ENCODE results near the gene MOGAT1. TPM values are rescaled to one million over a fixed set of nuclear protein-coding genes. Genes with fewer than 3 reads are reported as not detected.
"Not testable (repeated sequence)": the region's sequence is repeated elsewhere in the genome, so short reads cannot be mapped to it uniquely, and the experiment has no call there.

Gene MOGAT1
- total RNA-seq, 1 experiment from 2014 or later, result 0.22 TPM

DNA sequence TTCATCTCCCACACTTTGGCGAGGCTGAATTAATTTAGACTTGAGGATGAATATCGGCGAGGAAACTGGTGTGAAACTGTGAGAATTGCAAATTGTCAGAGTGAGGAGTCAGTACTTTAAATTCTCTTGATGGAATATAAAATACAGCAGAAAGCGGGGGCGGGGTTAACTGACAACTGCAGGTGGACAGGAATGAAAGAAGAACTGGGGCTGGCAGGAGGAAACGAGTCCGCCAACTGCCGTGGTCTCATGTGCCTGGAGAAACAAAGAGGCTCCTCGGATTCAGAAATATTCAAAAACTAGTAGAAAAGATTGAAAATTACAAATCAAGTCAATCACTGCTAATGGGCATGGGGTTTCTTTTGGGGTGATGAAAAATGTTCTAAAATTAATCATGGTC is 44.3 kb downstream of the MOGAT1 start:
- Histone ChIP-seq H3K9me2 (ENCODE audit: insufficient read depth) (no peaks in the 10 kb centered on the region), H4K20me1 (ENCODE audit: insufficient read depth) (no peaks in the 10 kb centered on the region), H3K9me3 (ENCODE audit: control insufficient read depth in 1 of 2, insufficient read depth in 1 of 2, low read depth in 1 of 2, low read length in 2 of 2) (no peaks in the 10 kb centered on the region), H2AFZ (ENCODE audit: low read depth, low read length, poor library complexity, severe bottlenecking) (no peak overlapping the region), H3K79me2 (ENCODE audit: insufficient read depth, low read length) (no peaks in the 10 kb centered on the region), H3K9ac (ENCODE audit: low read length) (no peak overlapping the region), H3K4me3 (replicated peaks in 1 of 2; ENCODE audit: low read depth in 1 of 2, low read length in 2 of 2) (no peak overlapping the region), H3K4me2 (ENCODE audit: low read length) (no peak overlapping the region), H3K27me3 (ENCODE audit: insufficient read depth, low read length) (no peaks in the 10 kb centered on the region), H3K36me3 (ENCODE audit: control insufficient read depth in 1 of 2, insufficient read depth in 2 of 2, low read length in 2 of 2) (no peaks in the 10 kb centered on the region), H3K4me1 (ENCODE audit: control insufficient read depth in 1 of 2, insufficient read depth in 2 of 2, low read length in 2 of 2) (no peaks in the 10 kb centered on the region), H3K27ac (ENCODE audit: low read depth, low read length) (no peak overlapping the region)
- ChIA-PET RAD21 (ENCODE audit: low non-redundant PET in 1 of 2, low total read pairs in 2 of 2, uncharacterized antibody in 2 of 2, unreplicated experiment in 2 of 2) (no interaction called here), POLR2A (no interaction called here), CTCF (no interaction called here)
- intact Hi-C loops (cut with micrococcal nuclease), result no loop called here
- ATAC-seq (no peak), DNase-seq (ENCODE audit: low read depth, low spot score) (no peak)
- BruUV-seq (replicated peaks), result no TSS peak
- TF ChIP-seq FOSL1 (IDR thresholded peaks at IDR 0.05; ENCODE audit: low read depth) (no peak), YY1 (IDR thresholded peaks at IDR 0.05; ENCODE audit: extremely low read depth, insufficient replicate concordance, low read depth, low read length) (no peak), TCF7L2 (IDR thresholded peaks at IDR 0.05; ENCODE audit: borderline replicate concordance, extremely low read depth, insufficient read depth, insufficient read length) (no peak), SRF (IDR thresholded peaks at IDR 0.05; ENCODE audit: low read depth) (no peak), CEBPB (IDR thresholded peaks at IDR 0.05; ENCODE audit: low read depth) (no peak), POLR2A (IDR thresholded peaks at IDR 0.05; ENCODE audit: borderline replicate concordance, extremely low read depth, insufficient read depth, insufficient read length) (no peak), RAD21 (IDR thresholded peaks at IDR 0.05; ENCODE audit: low read depth) (no peak), ZFX (IDR thresholded peaks at IDR 0.05) (no peak)
- TF ChIP-seq, protein P1, sequence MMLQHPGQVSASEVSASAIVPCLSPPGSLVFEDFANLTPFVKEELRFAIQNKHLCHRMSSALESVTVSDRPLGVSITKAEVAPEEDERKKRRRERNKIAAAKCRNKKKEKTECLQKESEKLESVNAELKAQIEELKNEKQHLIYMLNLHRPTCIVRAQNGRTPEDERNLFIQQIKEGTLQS (IDR thresholded peaks at IDR 0.05), result no peak
- TF ChIP-seq, protein P2, sequence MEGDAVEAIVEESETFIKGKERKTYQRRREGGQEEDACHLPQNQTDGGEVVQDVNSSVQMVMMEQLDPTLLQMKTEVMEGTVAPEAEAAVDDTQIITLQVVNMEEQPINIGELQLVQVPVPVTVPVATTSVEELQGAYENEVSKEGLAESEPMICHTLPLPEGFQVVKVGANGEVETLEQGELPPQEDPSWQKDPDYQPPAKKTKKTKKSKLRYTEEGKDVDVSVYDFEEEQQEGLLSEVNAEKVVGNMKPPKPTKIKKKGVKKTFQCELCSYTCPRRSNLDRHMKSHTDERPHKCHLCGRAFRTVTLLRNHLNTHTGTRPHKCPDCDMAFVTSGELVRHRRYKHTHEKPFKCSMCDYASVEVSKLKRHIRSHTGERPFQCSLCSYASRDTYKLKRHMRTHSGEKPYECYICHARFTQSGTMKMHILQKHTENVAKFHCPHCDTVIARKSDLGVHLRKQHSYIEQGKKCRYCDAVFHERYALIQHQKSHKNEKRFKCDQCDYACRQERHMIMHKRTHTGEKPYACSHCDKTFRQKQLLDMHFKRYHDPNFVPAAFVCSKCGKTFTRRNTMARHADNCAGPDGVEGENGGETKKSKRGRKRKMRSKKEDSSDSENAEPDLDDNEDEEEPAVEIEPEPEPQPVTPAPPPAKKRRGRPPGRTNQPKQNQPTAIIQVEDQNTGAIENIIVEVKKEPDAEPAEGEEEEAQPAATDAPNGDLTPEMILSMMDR (IDR thresholded peaks at IDR 0.05 in 2 of 3, conservative IDR thresholded peaks at IDR 0.05 in 1 of 3; ENCODE audit: borderline replicate concordance in 1 of 3, insufficient read depth in 1 of 3, low read depth in 2 of 3, low read length in 2 of 3), result no peak

DNA sequence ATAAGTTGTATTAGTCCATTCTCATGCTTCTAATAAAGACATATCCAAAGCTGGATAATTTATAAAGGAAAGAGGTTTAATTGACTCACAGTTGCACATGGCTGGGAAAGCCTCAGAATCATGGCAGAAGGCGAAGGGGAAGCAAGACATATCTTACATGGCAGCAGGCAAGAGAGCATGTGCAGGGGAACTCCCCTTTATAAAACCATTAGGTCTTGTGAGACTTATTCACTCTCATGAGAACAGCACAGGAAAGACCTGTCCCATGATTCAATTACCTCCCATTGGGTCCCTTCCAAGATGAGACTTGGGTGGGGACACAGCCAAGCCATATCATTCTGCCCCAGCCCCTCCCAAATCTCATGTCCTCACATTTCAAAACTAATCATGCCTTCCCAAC is 48.3 kb downstream of the MOGAT1 start:
- H3K9me3 ChIP-seq (ENCODE audit: control insufficient read depth in 1 of 2, insufficient read depth in 1 of 2, low read depth in 1 of 2, low read length in 2 of 2); H3K27me3 ChIP-seq (ENCODE audit: insufficient read depth, low read length); H3K27ac ChIP-seq (ENCODE audit: low read depth, low read length); H3K79me2 ChIP-seq (ENCODE audit: insufficient read depth, low read length); POLR2A ChIA-PET; DNase-seq (ENCODE audit: low read depth, low spot score); H4K20me1 ChIP-seq (ENCODE audit: insufficient read depth); H3K9me2 ChIP-seq (ENCODE audit: insufficient read depth); intact Hi-C loops (cut with micrococcal nuclease); CTCF ChIA-PET; BruUV-seq (replicated peaks); H2AFZ ChIP-seq (ENCODE audit: low read depth, low read length, poor library complexity, severe bottlenecking); H3K4me1 ChIP-seq (ENCODE audit: control insufficient read depth in 1 of 2, insufficient read depth in 2 of 2, low read length in 2 of 2); H3K36me3 ChIP-seq (ENCODE audit: control insufficient read depth in 1 of 2, insufficient read depth in 2 of 2, low read length in 2 of 2); H3K4me3 ChIP-seq (replicated peaks in 1 of 2; ENCODE audit: low read depth in 1 of 2, low read length in 2 of 2); ATAC-seq; H3K9ac ChIP-seq (ENCODE audit: low read length); H3K4me2 ChIP-seq (ENCODE audit: low read length): not testable (repeated sequence)
- RAD21 ChIA-PET (ENCODE audit: low non-redundant PET in 1 of 2, low total read pairs in 2 of 2, uncharacterized antibody in 2 of 2, unreplicated experiment in 2 of 2), result interaction anchor here in 1 of 2 experiments (0.6 kb wide), 1 partner anchor 10 kb away, joined by 3 read pairs; no protein-coding TSS in a partner anchor

DNA sequence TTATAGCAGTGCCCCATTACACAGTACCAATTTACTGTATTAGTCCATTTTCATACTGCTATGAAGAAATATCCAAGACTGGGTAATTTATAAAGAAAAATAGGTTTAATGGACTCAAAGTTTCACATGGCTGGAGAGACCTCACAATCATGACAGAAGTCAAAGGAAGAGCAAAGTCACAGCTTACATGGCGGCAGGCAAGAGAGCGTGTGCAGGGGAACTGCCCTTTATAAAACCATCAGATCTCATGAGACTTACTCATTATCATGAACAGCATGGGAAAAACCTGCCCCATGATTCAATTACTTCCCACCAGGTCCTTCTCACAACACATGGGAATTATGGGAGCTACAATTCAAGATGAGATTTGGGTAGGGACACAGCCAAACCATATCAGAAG is 50.1 kb downstream of the MOGAT1 start:
- RAD21 ChIA-PET (ENCODE audit: low non-redundant PET in 1 of 2, low total read pairs in 2 of 2, uncharacterized antibody in 2 of 2, unreplicated experiment in 2 of 2); H4K20me1 ChIP-seq (ENCODE audit: insufficient read depth); CTCF ChIA-PET; H3K36me3 ChIP-seq (ENCODE audit: control insufficient read depth in 1 of 2, insufficient read depth in 2 of 2, low read length in 2 of 2); H2AFZ ChIP-seq (ENCODE audit: low read depth, low read length, poor library complexity, severe bottlenecking); H3K4me2 ChIP-seq (ENCODE audit: low read length); DNase-seq (ENCODE audit: low read depth, low spot score); H3K4me3 ChIP-seq (replicated peaks in 1 of 2; ENCODE audit: low read depth in 1 of 2, low read length in 2 of 2); intact Hi-C loops (cut with micrococcal nuclease); BruUV-seq (replicated peaks); H3K9me3 ChIP-seq (ENCODE audit: control insufficient read depth in 1 of 2, insufficient read depth in 1 of 2, low read depth in 1 of 2, low read length in 2 of 2); H3K27me3 ChIP-seq (ENCODE audit: insufficient read depth, low read length); H3K27ac ChIP-seq (ENCODE audit: low read depth, low read length); H3K9me2 ChIP-seq (ENCODE audit: insufficient read depth); H3K4me1 ChIP-seq (ENCODE audit: control insufficient read depth in 1 of 2, insufficient read depth in 2 of 2, low read length in 2 of 2); H3K79me2 ChIP-seq (ENCODE audit: insufficient read depth, low read length); POLR2A ChIA-PET; H3K9ac ChIP-seq (ENCODE audit: low read length); ATAC-seq: not testable (repeated sequence)

Measured in HCT116 (cell line).